M059J (cell line): ENCODE measurements around the gene TNNI2. TPM values are rescaled to one million over a fixed set of nuclear protein-coding genes. Genes with fewer than 3 reads are reported as not detected.
"Not testable (repeated sequence)": the region's sequence is repeated elsewhere in the genome, so short reads cannot be mapped to it uniquely, and the experiment has no call there.

Experiments
- DNase-seq: peaks from one replicate; pipeline ENCODE4 v3.0.0-alpha.2; 2012; ENCODE audit warnings: low read depth
- total RNA-seq: library from RNA; depleted of rRNA; stranded (reverse); fragments of >200 nt; shearing (Covaris generic); gene quantifications from 2 replicates; pipeline ENCODE4 v1.2.3, GENCODE V29; 2014

The TNNI2 gene
- total RNA-seq, 1 experiment from 2014 or later, result not detected

- no peak for DNase-seq
These were observed 36.5 kb downstream of the TNNI2 start for GRCh38 chr11:1875093-1875850.

DNA sequence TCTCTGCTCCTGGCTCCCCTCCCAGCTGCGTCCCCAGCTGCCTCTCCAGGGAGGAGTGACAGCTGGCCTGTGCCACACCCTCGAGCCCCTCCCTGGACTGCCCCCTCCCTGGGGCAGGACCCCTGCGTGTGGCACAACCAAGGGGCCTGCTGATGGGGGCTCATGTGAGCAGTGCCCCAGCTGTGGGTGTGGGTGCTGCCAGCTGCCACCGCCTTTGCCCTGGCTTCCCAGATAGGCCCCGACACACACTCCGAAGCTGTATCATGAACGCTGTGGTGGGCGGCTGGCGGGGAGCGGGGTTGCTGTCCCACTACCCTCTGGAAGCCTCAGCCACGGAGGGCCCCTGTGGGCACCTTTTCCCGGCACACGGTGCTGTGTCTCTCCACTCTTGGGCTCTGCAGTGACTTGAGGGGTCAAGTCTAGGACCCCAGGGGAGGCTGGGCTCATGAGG, 37.1 kb downstream of the TNNI2 start:
- DNase-seq, result not testable (repeated sequence)

DNA sequence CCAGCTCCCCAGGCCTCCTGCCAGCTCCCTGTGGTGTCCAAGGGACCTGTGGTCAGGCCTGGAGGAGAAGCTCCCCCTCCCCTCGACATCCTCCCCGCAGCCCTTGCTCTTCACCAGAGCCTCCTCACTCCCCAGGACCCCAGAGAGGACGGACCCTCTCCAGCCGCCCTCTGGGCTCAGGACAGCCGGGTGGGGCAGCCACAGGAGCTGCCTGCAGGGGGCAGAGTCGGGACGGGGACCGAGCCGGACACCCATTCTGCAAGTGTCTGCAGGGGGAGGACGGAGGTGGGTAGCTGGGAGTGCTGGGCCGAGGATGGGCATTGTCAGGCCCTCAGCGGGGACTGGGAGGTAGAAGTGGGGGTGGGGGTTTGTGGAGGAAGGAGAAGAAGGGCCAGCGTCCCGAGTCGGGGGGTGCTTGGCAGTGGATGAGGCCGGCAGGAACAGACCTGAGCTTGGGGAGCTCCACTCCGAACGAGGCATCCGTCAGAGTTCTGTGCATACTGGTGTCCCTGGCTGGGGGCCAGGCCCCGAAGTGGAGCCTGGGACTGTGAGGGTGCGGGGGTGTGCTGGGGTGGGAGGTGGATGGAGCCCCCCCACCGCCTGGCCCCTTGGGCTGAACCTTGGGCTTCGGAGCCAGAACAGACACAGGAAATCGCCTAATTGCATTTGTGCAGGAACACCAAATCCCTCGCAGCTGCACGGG, 37.7 kb downstream of the TNNI2 start:
- DNase-seq, result no peak

- DNase-seq, result peak; percentile 32
These were observed 38.7 kb downstream of the TNNI2 start for GRCh38 chr11:1877211-1878136.

- no peak for DNase-seq
These were observed 39.6 kb downstream of the TNNI2 start for GRCh38 chr11:1878137-1879031.

DNA sequence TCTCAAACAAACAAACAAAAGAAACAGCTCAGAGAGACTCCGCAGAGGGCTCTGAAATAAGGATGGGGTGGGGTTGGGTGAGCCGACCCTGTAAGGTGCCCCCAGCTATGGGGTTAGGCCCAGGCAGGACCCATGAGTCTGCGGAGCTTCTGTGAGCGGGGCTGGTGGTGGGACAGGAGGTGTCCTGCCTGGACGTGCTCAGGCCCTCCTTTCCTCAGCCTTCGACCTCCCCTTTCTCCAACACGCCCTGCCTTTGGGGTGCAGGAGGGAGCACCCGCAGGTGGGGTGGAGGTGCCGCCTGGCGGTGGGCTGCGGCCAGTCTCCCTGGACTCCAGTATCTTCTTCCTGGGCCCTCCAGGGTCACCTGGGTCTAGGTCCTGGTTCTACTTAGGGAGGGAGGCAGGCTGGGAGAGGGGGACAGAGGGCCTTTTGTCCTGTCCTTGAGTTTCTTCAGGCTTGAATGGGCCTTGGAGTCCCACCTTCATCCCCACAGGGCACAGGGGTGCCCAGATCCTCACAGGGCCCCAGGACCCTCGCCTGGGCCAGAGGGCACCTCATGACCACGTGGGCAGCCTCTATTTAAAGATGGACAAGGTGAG, 40.7 kb downstream of the TNNI2 start:
- no peak for DNase-seq

GRCh38 chr11:1879941-1880720, 41.4 kb downstream of the TNNI2 start:
- no peak for DNase-seq

DNA sequence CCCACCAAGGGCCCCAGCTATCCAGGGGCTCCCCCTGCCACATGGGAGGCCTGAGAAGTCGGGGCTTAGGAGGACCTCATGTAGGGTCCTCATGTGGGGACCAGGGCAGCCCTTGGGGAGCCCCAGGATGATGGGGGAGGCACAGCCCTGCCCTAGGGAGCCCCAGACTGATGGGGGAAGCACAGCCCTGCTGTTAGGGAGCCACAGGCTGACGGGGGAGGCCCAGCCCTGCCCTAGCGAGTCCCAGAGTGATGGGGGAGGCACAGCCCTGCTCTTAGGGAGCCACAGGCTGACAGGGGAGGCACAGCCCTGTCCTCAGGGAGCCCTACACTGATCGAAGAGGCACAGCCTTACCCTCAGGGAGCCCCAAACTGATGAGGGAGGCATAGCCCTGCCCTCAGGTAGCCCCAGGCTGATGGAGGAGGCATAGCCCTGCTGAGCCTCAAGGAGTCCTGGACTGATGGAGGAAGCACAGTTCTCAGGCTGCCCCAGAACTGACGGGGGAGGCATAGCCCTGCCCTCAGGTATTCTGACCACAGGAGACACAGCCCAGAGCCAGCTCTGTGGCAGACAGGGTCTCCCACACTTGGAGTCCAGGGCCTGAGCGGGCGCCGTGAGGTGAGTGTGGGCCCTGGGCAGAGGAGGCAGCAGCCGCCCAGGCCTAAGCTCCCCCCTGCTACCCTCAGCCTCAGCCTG, 42.1 kb downstream of the TNNI2 start:
- DNase-seq, result no peak

GRCh38 chr11:1881442-1882264, 42.9 kb downstream of the TNNI2 start:
- no peak for DNase-seq

- DNase-seq, result peak; percentile 46
These were observed 43.8 kb downstream of the TNNI2 start for GRCh38 chr11:1882265-1883238.

- DNase-seq, result no peak
These were observed 44.8 kb downstream of the TNNI2 start for GRCh38 chr11:1883346-1884302.

DNA sequence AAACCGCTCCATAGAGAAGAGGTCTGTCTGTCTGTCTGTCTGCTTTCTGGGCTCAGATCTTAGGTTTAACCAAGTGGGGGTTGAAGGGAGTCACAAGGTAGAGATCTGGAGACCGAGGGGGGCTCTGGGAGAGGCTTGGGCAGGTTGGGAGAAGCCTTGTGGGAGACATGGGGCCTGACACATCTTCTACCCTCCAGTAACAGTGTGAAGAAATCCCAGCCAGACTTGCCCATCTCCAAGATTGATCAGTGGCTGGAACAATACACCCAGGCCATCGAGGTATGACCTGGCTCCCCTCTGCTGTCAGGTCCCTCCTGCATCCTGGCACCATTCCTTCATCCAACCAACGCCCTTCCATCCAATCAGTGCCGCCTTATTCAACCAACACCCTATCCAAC, 45.5 kb downstream of the TNNI2 start:
- no peak for DNase-seq

DNA sequence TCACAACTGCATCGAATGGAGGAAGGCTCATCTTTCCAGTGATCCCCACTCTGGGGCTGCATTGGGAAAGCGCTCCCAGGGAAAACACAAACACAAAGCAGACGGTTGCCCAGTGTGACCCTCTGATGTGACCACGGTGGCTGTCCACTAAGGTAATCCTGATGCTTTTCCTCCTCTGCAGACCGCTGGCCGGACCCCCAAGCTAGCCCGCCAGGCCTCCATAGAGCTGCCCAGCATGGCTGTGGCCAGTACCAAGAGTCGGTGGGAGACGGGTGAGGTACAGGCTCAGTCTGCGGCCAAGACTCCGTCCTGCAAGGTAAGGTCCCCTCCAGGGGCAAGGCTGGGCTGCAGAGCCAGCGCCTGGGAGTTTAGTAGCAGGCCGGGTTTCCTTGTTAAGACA, 47.8 kb downstream of the TNNI2 start:
- DNase-seq, result not testable (repeated sequence)

GRCh38 chr11:1887451-1888346, 48.9 kb downstream of the TNNI2 start:
- no peak for DNase-seq

DNA sequence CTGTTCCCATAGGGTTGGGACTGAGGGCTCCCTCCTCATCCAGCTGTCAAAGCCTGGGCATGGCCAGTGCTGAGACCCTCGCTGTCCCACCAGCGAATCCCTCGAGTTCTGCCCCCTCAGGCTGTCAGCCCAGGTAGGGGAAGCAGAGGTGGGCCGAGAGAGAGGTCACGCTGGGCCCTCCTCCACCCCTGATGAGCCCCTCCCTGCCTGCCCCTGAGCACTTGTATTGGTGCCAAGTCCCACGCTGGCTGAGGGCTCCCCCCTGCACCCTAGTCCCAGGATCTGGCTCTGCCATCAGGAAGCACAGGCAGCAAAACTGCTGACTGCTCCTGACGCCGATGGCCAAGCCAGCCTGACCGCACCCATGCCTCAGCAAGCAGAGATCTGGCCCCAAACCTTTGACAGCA, 49.6 kb downstream of the TNNI2 start:
- no peak for DNase-seq
